ENCODE data around the gene TMA16.

GRCh38 chr4:163562496-163562895 lies 68.0 kb downstream of the TMA16 start:
- TF ChIP-seq CTCF (IDR thresholded peaks at IDR 0.05) (no peak), POLR2A (IDR thresholded peaks at IDR 0.05) (no peak)
